ENCODE results near the gene EARS2. TPM values are rescaled to one million over a fixed set of nuclear protein-coding genes. Genes with fewer than 3 reads are reported as not detected.

The EARS2 gene
- total RNA-seq, 2 donors from 2014 or later = 15.3 to 18.1 TPM

GRCh38 chr16:23523321-23523720, 33.8 kb downstream of the EARS2 start:
- H3K4me3 ChIP-seq = no peak overlapping the region
- H3K27ac ChIP-seq = no peak overlapping the region
- no peak for DNase-seq (ENCODE audit: low spot score)
- no peaks in the 10 kb centered on the region for H3K27me3 ChIP-seq
- H3K4me1 ChIP-seq = no peaks in the 10 kb centered on the region
- TF ChIP-seq, protein P1, sequence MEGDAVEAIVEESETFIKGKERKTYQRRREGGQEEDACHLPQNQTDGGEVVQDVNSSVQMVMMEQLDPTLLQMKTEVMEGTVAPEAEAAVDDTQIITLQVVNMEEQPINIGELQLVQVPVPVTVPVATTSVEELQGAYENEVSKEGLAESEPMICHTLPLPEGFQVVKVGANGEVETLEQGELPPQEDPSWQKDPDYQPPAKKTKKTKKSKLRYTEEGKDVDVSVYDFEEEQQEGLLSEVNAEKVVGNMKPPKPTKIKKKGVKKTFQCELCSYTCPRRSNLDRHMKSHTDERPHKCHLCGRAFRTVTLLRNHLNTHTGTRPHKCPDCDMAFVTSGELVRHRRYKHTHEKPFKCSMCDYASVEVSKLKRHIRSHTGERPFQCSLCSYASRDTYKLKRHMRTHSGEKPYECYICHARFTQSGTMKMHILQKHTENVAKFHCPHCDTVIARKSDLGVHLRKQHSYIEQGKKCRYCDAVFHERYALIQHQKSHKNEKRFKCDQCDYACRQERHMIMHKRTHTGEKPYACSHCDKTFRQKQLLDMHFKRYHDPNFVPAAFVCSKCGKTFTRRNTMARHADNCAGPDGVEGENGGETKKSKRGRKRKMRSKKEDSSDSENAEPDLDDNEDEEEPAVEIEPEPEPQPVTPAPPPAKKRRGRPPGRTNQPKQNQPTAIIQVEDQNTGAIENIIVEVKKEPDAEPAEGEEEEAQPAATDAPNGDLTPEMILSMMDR (IDR thresholded peaks at IDR 0.05) = no peak
- no peaks in the 10 kb centered on the region for H3K9me3 ChIP-seq
- H3K36me3 ChIP-seq = peaks cover 53% of the 10 kb centered on the region

- Histone ChIP-seq H3K4me1 (no peaks in the 10 kb centered on the region), H3K27me3 (no peaks in the 10 kb centered on the region), H3K36me3 (peaks cover 46% of the 10 kb centered on the region), H3K4me3 (no peak overlapping the region), H3K9me3 (no peaks in the 10 kb centered on the region), H3K27ac (no peak overlapping the region)
- TF ChIP-seq, protein P1 (IDR thresholded peaks at IDR 0.05) = no peak
- no peak for DNase-seq (ENCODE audit: low spot score)
These were observed 35.2 kb downstream of the EARS2 start for GRCh38 chr16:23521965-23522364.

DNA sequence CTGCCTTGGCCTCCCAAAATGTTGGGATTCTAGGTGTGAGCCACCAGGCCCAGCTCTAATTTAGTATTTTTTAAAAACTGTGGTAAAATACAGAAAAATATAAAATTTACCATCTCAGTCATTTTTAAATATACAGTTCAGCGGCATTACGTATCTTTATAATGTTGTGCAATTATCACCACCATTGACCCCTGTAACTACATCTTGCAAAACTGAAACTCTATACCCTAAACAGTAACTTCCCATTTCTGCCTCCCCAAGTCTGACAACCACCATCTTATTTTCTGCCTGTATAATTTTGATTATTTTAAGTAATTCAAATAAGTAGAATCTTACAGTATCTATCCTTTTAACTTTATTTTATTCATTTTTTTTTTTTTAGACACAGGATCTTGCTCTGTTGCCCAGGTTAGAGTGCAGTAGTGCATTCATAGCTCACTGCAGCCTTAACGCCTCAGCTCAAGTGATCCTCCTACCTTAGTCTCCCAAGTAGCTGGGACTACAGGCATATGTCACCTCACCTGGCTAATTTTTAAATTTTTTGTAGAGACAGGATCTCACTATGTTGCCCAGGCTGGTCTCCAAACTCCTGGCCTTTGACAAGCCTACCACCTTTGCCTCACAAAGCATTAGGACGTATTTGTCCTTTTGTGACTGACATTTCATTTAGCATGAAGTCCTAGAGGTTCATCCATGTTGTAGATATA, 36.0 kb downstream of the EARS2 start:
- Histone ChIP-seq H3K4me3 (no peak overlapping the region), H3K4me1 (no peaks in the 10 kb centered on the region), H3K9me3 (no peaks in the 10 kb centered on the region), H3K27me3 (no peaks in the 10 kb centered on the region), H3K27ac (no peak overlapping the region), H3K36me3 (peaks cover 46% of the 10 kb centered on the region)
- no peak for DNase-seq (ENCODE audit: low spot score)
- TF ChIP-seq, protein P1 (IDR thresholded peaks at IDR 0.05) = no peak

GRCh38 chr16:23520500-23520899, 36.6 kb downstream of the EARS2 start:
- H3K9me3 ChIP-seq = no peaks in the 10 kb centered on the region

DNA sequence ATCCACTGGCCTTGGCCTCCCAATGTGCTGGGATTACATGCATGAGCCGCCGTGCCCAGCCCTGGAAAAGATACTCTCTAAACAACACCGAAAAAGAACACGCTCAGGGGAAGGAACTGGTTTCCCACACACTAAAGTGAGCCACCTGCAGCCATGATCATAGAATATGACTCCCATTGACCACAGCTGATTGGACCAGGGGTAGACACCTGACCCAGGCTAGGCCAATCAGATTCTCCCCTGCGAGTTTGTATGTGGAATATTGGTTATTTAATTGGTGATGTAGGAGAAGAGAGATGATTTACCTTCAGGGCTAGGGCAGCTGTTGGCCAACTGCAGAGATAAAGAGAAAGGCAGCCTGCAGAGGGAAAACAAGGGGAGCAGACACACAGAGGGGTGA, 37.9 kb downstream of the EARS2 start:
- no peaks in the 10 kb centered on the region for H3K27me3 ChIP-seq
- no peaks in the 10 kb centered on the region for H3K9me3 ChIP-seq
- H3K27ac ChIP-seq = no peak overlapping the region
- peaks cover 34% of the 10 kb centered on the region for H3K36me3 ChIP-seq
- TF ChIP-seq, protein P1 (IDR thresholded peaks at IDR 0.05) = no peak
- no peak overlapping the region for H3K4me3 ChIP-seq
- DNase-seq (ENCODE audit: low spot score) = no peak
- no peaks in the 10 kb centered on the region for H3K4me1 ChIP-seq

More at GRCh38 chr16:23520500-23520899, 36.6 kb downstream of the EARS2 start:
- Histone ChIP-seq H3K36me3 (peaks cover 46% of the 10 kb centered on the region), H3K4me1 (no peaks in the 10 kb centered on the region), H3K27me3 (no peaks in the 10 kb centered on the region), H3K4me3 (no peak overlapping the region), H3K27ac (no peak overlapping the region)
- TF ChIP-seq, protein P1 (IDR thresholded peaks at IDR 0.05) = no peak
- DNase-seq (ENCODE audit: low spot score) = no peak

GRCh38 chr16:23518435-23518891, 38.7 kb downstream of the EARS2 start:
- H3K4me3 ChIP-seq = no peak overlapping the region
- H3K9me3 ChIP-seq = no peaks in the 10 kb centered on the region
- H3K27ac ChIP-seq = no peak overlapping the region
- H3K4me1 ChIP-seq = no peaks in the 10 kb centered on the region
- TF ChIP-seq, protein P1 (IDR thresholded peaks at IDR 0.05) = no peak
- peaks cover 26% of the 10 kb centered on the region for H3K36me3 ChIP-seq
- DNase-seq (ENCODE audit: low spot score) = no peak
- H3K27me3 ChIP-seq = no peaks in the 10 kb centered on the region
